Fibroblast of lung (primary cell): ENCODE measurements around the gene UBL7. TPM values are rescaled to one million over a fixed set of nuclear protein-coding genes. Genes with fewer than 3 reads are reported as not detected.

Experiments used
- DNase-seq, 2 donors: peaks; one replicate each; pipeline versions ENCODE4 v3.0.0 to v3.0.0-alpha.2; 2010; ENCODE audit warnings: low read depth in 2 of 2
- H2AFZ ChIP-seq: 2 replicates; pipeline ENCODE4 v1.5.1; 2012; ENCODE audit warnings: low read length, control low read depth, inconsistent platforms
- H3K27ac ChIP-seq: 2 replicates; pipeline ENCODE4 v1.5.1; 2011; ENCODE audit warnings: low read length, control low read depth; ENCODE audit not compliant: insufficient read depth
- H3K27me3 ChIP-seq: 2 replicates; pipeline ENCODE4 v1.5.1; 2011; ENCODE audit warnings: mild to moderate bottlenecking, low read length; ENCODE audit not compliant: control insufficient read depth, insufficient read depth
- H3K36me3 ChIP-seq: 2 replicates; pipeline ENCODE4 v1.5.1; 2011; ENCODE audit warnings: low read length; ENCODE audit not compliant: control insufficient read depth, insufficient read depth
- H3K4me1 ChIP-seq: 2 replicates; pipeline ENCODE4 v1.5.1; 2011; ENCODE audit warnings: low read length; ENCODE audit not compliant: control insufficient read depth, insufficient read depth; ENCODE audit errors: extremely low read depth
- H3K4me2 ChIP-seq: 2 replicates; pipeline ENCODE4 v1.5.1; 2011; ENCODE audit warnings: low read length, control low read depth; ENCODE audit not compliant: insufficient read depth; ENCODE audit errors: extremely low read depth
- H3K4me3 ChIP-seq, 4 experiments: fragments of 200-600 bp in 1 of 4; sonication (generic) in 1 of 4; replicated peaks in 1 of 4; 2 replicates each; pipeline ENCODE4 v1.5.1; 2011 to 2016; ENCODE audit warnings: low read length in 4 of 4, low read depth in 3 of 4, mild to moderate bottlenecking in 3 of 4, control low read depth in 2 of 4, inconsistent platforms in 1 of 4, mixed read lengths in 1 of 4; ENCODE audit not compliant: insufficient read depth in 1 of 4; ENCODE audit errors: control extremely low read depth in 1 of 4
- H3K79me2 ChIP-seq: 2 replicates; pipeline ENCODE4 v1.5.1; 2012; ENCODE audit warnings: mild to moderate bottlenecking, low read length, inconsistent platforms; ENCODE audit not compliant: control insufficient read depth, insufficient read depth
- H3K9ac ChIP-seq: 2 replicates; pipeline ENCODE4 v1.5.1; 2011; ENCODE audit warnings: mild to moderate bottlenecking, low read length, control low read depth; ENCODE audit not compliant: insufficient read depth
- H3K9me3 ChIP-seq: 2 replicates; pipeline ENCODE4 v1.5.1; 2012; ENCODE audit warnings: low read depth, low read length; ENCODE audit not compliant: control insufficient read depth, insufficient read depth
- H4K20me1 ChIP-seq: 2 replicates; pipeline ENCODE4 v1.5.1; 2011; ENCODE audit warnings: low read length; ENCODE audit not compliant: control insufficient read depth, insufficient read depth; ENCODE audit errors: extremely low read depth
- CTCF ChIP-seq, 2 donors: IDR thresholded peaks in 1 of 2; conservative IDR thresholded peaks in 1 of 2; 1 replicate in 1 of 2; 2 replicates in 1 of 2; pipeline ENCODE4 v1.5.1; 2011 to 2012; ENCODE audit warnings: low read length in 2 of 2, control low read depth in 1 of 2, inconsistent platforms in 1 of 2, low read depth in 1 of 2, mild to moderate bottlenecking in 1 of 2
- EZH2 ChIP-seq: IDR thresholded peaks from 2 replicates; pipeline ENCODE4 v1.5.1; 2012; ENCODE audit warnings: low read length, control low read depth, mild to moderate bottlenecking; ENCODE audit errors: missing control alignments
- polyA plus RNA-seq, 2 donors: library from polyadenylated mRNA; depleted of rRNA in 1 of 2; stranded (reverse) in 1 of 2; unstranded in 1 of 2; fragments of >200 nt; gene quantifications; 2 replicates each; pipeline ENCODE4 v1.2.1, GENCODE V29; 2011 to 2012; ENCODE audit warnings: missing spikeins in 1 of 2
- total RNA-seq: library from RNA; depleted of rRNA; stranded (reverse); fragments of >200 nt; gene quantifications from 2 replicates; pipeline ENCODE4 v1.2.1, GENCODE V29; 2014

Gene UBL7
- total and polyA plus RNA-seq, 2 donors (not counting 1 experiment from before 2014, with no cell fraction given): 31.9 to 36.8 TPM

DNA sequence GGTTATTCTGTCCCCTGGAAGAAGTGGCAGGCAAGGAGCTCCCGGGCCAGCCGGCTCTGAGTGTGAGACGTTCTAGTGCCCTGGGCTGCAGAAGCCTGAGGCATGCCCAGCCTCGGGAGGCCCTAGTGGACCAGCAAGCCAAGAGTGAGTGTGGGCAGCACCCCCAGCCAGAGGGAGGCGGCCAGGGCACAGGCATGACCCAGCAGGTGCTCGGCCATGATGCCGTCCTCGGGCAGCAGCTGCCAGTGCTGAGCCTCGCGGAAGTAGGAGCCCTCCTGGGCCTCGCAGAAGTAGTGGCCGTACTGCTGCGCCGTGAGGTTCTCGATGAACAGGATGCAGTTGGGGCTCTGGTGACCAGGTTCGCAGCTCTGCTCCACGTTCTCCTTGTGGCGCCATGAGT is 50.5 kb downstream of the UBL7 start:
- no peaks in the 10 kb centered on the region for H3K27me3 ChIP-seq
- H3K79me2 ChIP-seq: no peaks in the 10 kb centered on the region
- no peak for DNase-seq
- no peaks in the 10 kb centered on the region for H4K20me1 ChIP-seq
- H3K4me2 ChIP-seq: no peak overlapping the region
- no peak for TF ChIP-seq EZH2
- TF ChIP-seq CTCF (conservative IDR thresholded peaks at IDR 0.05 in 1 of 2, IDR thresholded peaks at IDR 0.05 in 1 of 2; ENCODE audit: low read depth in 1 of 2, low read length in 2 of 2): no peak
- H3K4me1 ChIP-seq: peaks cover 18% of the 10 kb centered on the region
- H3K27ac ChIP-seq: no peak overlapping the region
- H3K4me3 ChIP-seq: no peak overlapping the region
- H3K9ac ChIP-seq: no peak overlapping the region
- no peaks in the 10 kb centered on the region for H3K9me3 ChIP-seq
- H3K36me3 ChIP-seq: peaks cover 15% of the 10 kb centered on the region
- no peak overlapping the region for H2AFZ ChIP-seq

DNA sequence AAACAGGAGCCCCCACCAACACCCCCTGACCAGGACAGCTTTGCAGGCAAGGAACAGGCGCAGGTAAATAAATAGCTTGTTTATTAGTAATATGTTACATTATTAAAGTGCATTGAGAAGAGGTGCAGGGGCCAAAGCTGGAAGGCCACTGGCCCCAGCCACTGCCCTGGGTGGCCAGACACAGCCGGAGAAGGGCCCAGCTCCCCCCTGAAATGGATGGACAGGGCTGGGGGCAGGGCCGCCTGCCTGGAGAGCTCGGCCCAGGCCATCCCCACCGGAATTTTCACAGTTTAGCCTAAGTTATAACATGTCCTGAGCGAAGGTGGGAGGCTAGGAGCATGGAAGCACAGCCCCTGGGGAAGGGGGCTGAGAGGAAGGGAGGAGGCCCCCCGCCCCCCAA is 51.7 kb downstream of the UBL7 start:
- Histone ChIP-seq H3K9me3 (no peaks in the 10 kb centered on the region), H3K27me3 (no peaks in the 10 kb centered on the region), H2AFZ (no peak overlapping the region), H3K79me2 (no peaks in the 10 kb centered on the region), H3K36me3 (peaks cover 12% of the 10 kb centered on the region), H3K9ac (no peak overlapping the region), H3K4me3 (no peak overlapping the region), H3K27ac (no peak overlapping the region), H4K20me1 (no peaks in the 10 kb centered on the region), H3K4me1 (peaks cover 18% of the 10 kb centered on the region), H3K4me2 (no peak overlapping the region)
- DNase-seq: no peak
- TF ChIP-seq CTCF (conservative IDR thresholded peaks at IDR 0.05 in 1 of 2, IDR thresholded peaks at IDR 0.05 in 1 of 2; ENCODE audit: low read depth in 1 of 2, low read length in 2 of 2): no peak
- no peak for TF ChIP-seq EZH2

GRCh38 chr15:74408815-74409214 is 52.1 kb downstream of the UBL7 start:
- TF ChIP-seq CTCF (conservative IDR thresholded peaks at IDR 0.05 in 1 of 2, IDR thresholded peaks at IDR 0.05 in 1 of 2; ENCODE audit: low read depth in 1 of 2, low read length in 2 of 2) (no peak), EZH2 (no peak)
- Histone ChIP-seq H3K4me3 (no peak overlapping the region), H3K27ac (no peak overlapping the region), H3K27me3 (no peaks in the 10 kb centered on the region), H3K79me2 (no peaks in the 10 kb centered on the region), H3K36me3 (peaks cover 12% of the 10 kb centered on the region), H3K9me3 (no peaks in the 10 kb centered on the region), H4K20me1 (no peaks in the 10 kb centered on the region), H2AFZ (no peak overlapping the region), H3K9ac (no peak overlapping the region), H3K4me2 (no peak overlapping the region), H3K4me1 (peaks cover 18% of the 10 kb centered on the region)
- no peak for DNase-seq
